Hepatocyte (in vitro differentiated cells): Measurements from ENCODE around the gene OIT3. TPM values are rescaled to one million over a fixed set of nuclear protein-coding genes. Genes with fewer than 3 reads are reported as not detected.
"Not testable (repeated sequence)": the region's sequence is repeated elsewhere in the genome, so short reads cannot be mapped to it uniquely, and the experiment has no call there.

Source experiments
- DNase-seq: peaks from one replicate; pipeline ENCODE4 v3.0.0-alpha.2; 2016; ENCODE audit warnings: low spot score
- H2AFZ ChIP-seq: fragments of 200-600 bp; sonication (generic); 2 replicates; pipeline ENCODE4 v1.6.0; 2016; ENCODE audit warnings: antibody characterized with exemption, mild to moderate bottlenecking
- H3K27ac ChIP-seq: fragments of 200-600 bp; sonication (generic); 2 replicates; pipeline ENCODE4 v1.5.1; 2016; ENCODE audit warnings: mild to moderate bottlenecking
- H3K27me3 ChIP-seq: fragments of 200-600 bp; sonication (generic); 2 replicates; pipeline ENCODE4 v1.6.1; 2016
- H3K36me3 ChIP-seq: fragments of 200-600 bp; sonication (generic); replicated peaks from 2 replicates; pipeline ENCODE4 v1.5.1; 2016; ENCODE audit warnings: low read depth; ENCODE audit not compliant: insufficient read depth
- H3K4me1 ChIP-seq: fragments of 200-600 bp; sonication (generic); 2 replicates; pipeline ENCODE4 v1.5.1; 2016; ENCODE audit warnings: mild to moderate bottlenecking, moderate library complexity; ENCODE audit not compliant: insufficient read depth
- H3K4me2 ChIP-seq: fragments of 200-600 bp; sonication (generic); 2 replicates; pipeline ENCODE4 v1.6.0; 2016
- H3K4me3 ChIP-seq: fragments of 200-600 bp; sonication (generic); 2 replicates; pipeline ENCODE4 v1.5.1; 2016; ENCODE audit warnings: mild to moderate bottlenecking
- H3K79me2 ChIP-seq: fragments of 200-600 bp; sonication (generic); 2 replicates; pipeline ENCODE4 v1.6.0; 2017; ENCODE audit warnings: mild to moderate bottlenecking
- H3K9me2 ChIP-seq: fragments of 200-600 bp; sonication (generic); replicated peaks from 2 replicates; pipeline ENCODE4 v1.6.0; 2017; ENCODE audit warnings: mild to moderate bottlenecking; ENCODE audit not compliant: insufficient read depth
- H3K9me3 ChIP-seq: fragments of 200-600 bp; sonication (generic); 2 replicates; pipeline ENCODE4 v1.5.1; 2016; ENCODE audit warnings: low read depth, mild to moderate bottlenecking
- H4K20me1 ChIP-seq: fragments of 200-600 bp; sonication (generic); 2 replicates; pipeline ENCODE4 v1.6.0; 2016; ENCODE audit warnings: mild to moderate bottlenecking; ENCODE audit not compliant: insufficient read depth, poor library complexity, severe bottlenecking
- CTCF ChIP-seq: fragments of 200-600 bp; sonication (generic); IDR thresholded peaks from 2 replicates; pipeline ENCODE4 v1.5.1; 2016; ENCODE audit warnings: antibody characterized with exemption, mild to moderate bottlenecking; ENCODE audit not compliant: poor library complexity
- EZH2 ChIP-seq: fragments of 200-600 bp; sonication (generic); IDR thresholded peaks from 2 replicates; pipeline ENCODE4 v1.6.1; 2016; ENCODE audit warnings: antibody characterized with exemption, mild to moderate bottlenecking, borderline replicate concordance
- EZH2phosphoT487 ChIP-seq: fragments of 200-600 bp; sonication (generic); IDR thresholded peaks from one replicate; pipeline ENCODE4 v1.6.1; 2018; ENCODE audit warnings: antibody characterized with exemption, mild to moderate bottlenecking, low read depth, moderate library complexity; ENCODE audit not compliant: unreplicated experiment, severe bottlenecking
- WGBS: methylation state at CpG from one replicate; pipeline ENCODE4 v1.1.6; 2016; ENCODE audit warnings: low lambda C conversion rate; ENCODE audit errors: missing lambda C conversion rate; 5-methylcytosine and 5-hydroxymethylcytosine counted together
- polyA plus RNA-seq: library from polyadenylated mRNA; unstranded; fragments of >200 nt; fragmentation: Nextera tagmentation; extraction: Ambion mirVana; gene quantifications from 2 replicates; pipeline ENCODE4 v1.2.1, GENCODE V29; 2016
- total RNA-seq: library from RNA; depleted of rRNA; stranded (reverse); fragments of >200 nt; gene quantifications from 2 replicates; pipeline ENCODE4 v1.2.3, GENCODE V29; 2014

Gene OIT3
- total and polyA plus RNA-seq, 2 experiments from 2014 or later = 0.88 TPM; not detected in 1

GRCh38 chr10:72899545-72899944, 6.0 kb downstream of the OIT3 start:
- Histone ChIP-seq H3K27me3 (no peaks in the 10 kb centered on the region), H2AFZ (no peak overlapping the region), H3K9me2 (no peaks in the 10 kb centered on the region), H3K9me3 (no peaks in the 10 kb centered on the region), H3K27ac (no peak overlapping the region), H4K20me1 (no peaks in the 10 kb centered on the region), H3K4me2 (no peak overlapping the region), H3K4me3 (no peak overlapping the region), H3K79me2 (no peaks in the 10 kb centered on the region), H3K4me1 (no peaks in the 10 kb centered on the region), H3K36me3 (no peaks in the 10 kb centered on the region)
- no peak for TF ChIP-seq EZH2phosphoT487
- TF ChIP-seq CTCF = no peak
- TF ChIP-seq EZH2 = no peak
- 79% methylated on average over 1 of the region's 1 CpG for WGBS
- DNase-seq = no peak

GRCh38 chr10:72903941-72904446, 10.5 kb downstream of the OIT3 start:
- H3K27ac ChIP-seq, H3K9me3 ChIP-seq, H2AFZ ChIP-seq, H3K36me3 ChIP-seq, DNase-seq, H3K27me3 ChIP-seq, H3K4me3 ChIP-seq, H3K9me2 ChIP-seq, H3K79me2 ChIP-seq, H3K4me1 ChIP-seq, H3K4me2 ChIP-seq, H4K20me1 ChIP-seq: not testable (repeated sequence)
- WGBS = 89% methylated on average over 15 of the region's 15 CpGs

GRCh38 chr10:72904806-72905205, 11.3 kb downstream of the OIT3 start:
- TF ChIP-seq CTCF (no peak), EZH2 (no peak), EZH2phosphoT487 (no peak)
- Histone ChIP-seq H3K9me3 (no peaks in the 10 kb centered on the region), H3K36me3 (no peaks in the 10 kb centered on the region), H3K4me1 (no peaks in the 10 kb centered on the region), H3K27me3 (no peaks in the 10 kb centered on the region), H3K9me2 (no peaks in the 10 kb centered on the region), H3K27ac (no peak overlapping the region), H3K4me3 (no peak overlapping the region), H2AFZ (no peak overlapping the region), H3K79me2 (no peaks in the 10 kb centered on the region), H3K4me2 (no peak overlapping the region), H4K20me1 (no peaks in the 10 kb centered on the region)
- WGBS = 92% methylated on average over 3 of the region's 3 CpGs
- no peak for DNase-seq

- 95% methylated on average over 6 of the region's 6 CpGs for WGBS
- H3K36me3 ChIP-seq = no peaks in the 10 kb centered on the region
- no peaks in the 10 kb centered on the region for H3K27me3 ChIP-seq
Observed at GRCh38 chr10:72906446-72906845, 12.9 kb downstream of the OIT3 start.

More at GRCh38 chr10:72906446-72906845, 12.9 kb downstream of the OIT3 start:
- Histone ChIP-seq H3K79me2 (no peaks in the 10 kb centered on the region), H3K4me1 (no peaks in the 10 kb centered on the region), H3K4me3 (no peak overlapping the region), H3K4me2 (no peak overlapping the region), H4K20me1 (no peaks in the 10 kb centered on the region), H3K9me3 (no peaks in the 10 kb centered on the region), H2AFZ (no peak overlapping the region), H3K9me2 (no peaks in the 10 kb centered on the region), H3K27ac (no peak overlapping the region)
- TF ChIP-seq EZH2phosphoT487 (no peak), EZH2 (no peak), CTCF (no peak)
- DNase-seq = no peak
